ENCODE measurements around the gene CNR2.

The CNR2 gene

GRCh38 chr1:23923592-23924499 is 10.7 kb upstream of the CNR2 start:
- Histone ChIP-seq H3K27ac (no peak overlapping the region), H3K36me3 (replicated peaks) (no peaks in the 10 kb centered on the region), H3K27me3 (replicated peaks) (no peaks in the 10 kb centered on the region), H3K4me3 (ENCODE audit: low read depth, low read length) (no peak overlapping the region)
- in situ Hi-C loops (cut with HindIII; ENCODE audit: low pct_ligation_motif_present, low sequenced_read_pairs): no loop called here
- TF ChIP-seq CTCF (IDR thresholded peaks at IDR 0.05; ENCODE audit: low read depth, low read length, missing control alignments): no peak
- no peak for DNase-seq

GRCh38 chr1:23922321-23922943 is 9.3 kb upstream of the CNR2 start:
- DNase-seq: no peak
- TF ChIP-seq CTCF (IDR thresholded peaks at IDR 0.05; ENCODE audit: low read depth, low read length, missing control alignments): no peak
- no peak overlapping the region for H3K27ac ChIP-seq
- in situ Hi-C loops (cut with HindIII; ENCODE audit: low pct_ligation_motif_present, low sequenced_read_pairs): no loop called here
- H3K36me3 ChIP-seq (replicated peaks): no peaks in the 10 kb centered on the region
- no peak overlapping the region for H3K4me3 ChIP-seq (ENCODE audit: low read depth, low read length)
- no peaks in the 10 kb centered on the region for H3K27me3 ChIP-seq (replicated peaks)

- Histone ChIP-seq H3K36me3 (replicated peaks) (no peaks in the 10 kb centered on the region), H3K27ac (no peak overlapping the region), H3K27me3 (replicated peaks) (no peaks in the 10 kb centered on the region), H3K4me3 (ENCODE audit: low read depth, low read length) (no peak overlapping the region)
- TF ChIP-seq CTCF (IDR thresholded peaks at IDR 0.05; ENCODE audit: low read depth, low read length, missing control alignments): peak; percentile 90
- DNase-seq: peak; percentile 52
- in situ Hi-C loops (cut with HindIII; ENCODE audit: low pct_ligation_motif_present, low sequenced_read_pairs): no loop called here
These were observed 3.3 kb upstream of the CNR2 start for GRCh38 chr1:23916209-23917131.

- Histone ChIP-seq H3K27me3 (replicated peaks) (no peaks in the 10 kb centered on the region), H3K27ac (no peak overlapping the region), H3K4me3 (ENCODE audit: low read depth, low read length) (no peak overlapping the region), H3K36me3 (replicated peaks) (no peaks in the 10 kb centered on the region)
- TF ChIP-seq CTCF (IDR thresholded peaks at IDR 0.05; ENCODE audit: low read depth, low read length, missing control alignments): no peak
- in situ Hi-C loops (cut with HindIII; ENCODE audit: low pct_ligation_motif_present, low sequenced_read_pairs): no loop called here
- DNase-seq: no peak
These were observed 2.3 kb upstream of the CNR2 start for GRCh38 chr1:23915466-23915865.

- no peak for TF ChIP-seq CTCF (IDR thresholded peaks at IDR 0.05; ENCODE audit: low read depth, low read length, missing control alignments)
- in situ Hi-C loops (cut with HindIII; ENCODE audit: low pct_ligation_motif_present, low sequenced_read_pairs): no loop called here
- H3K36me3 ChIP-seq (replicated peaks): no peaks in the 10 kb centered on the region
- no peak for DNase-seq
- no peaks in the 10 kb centered on the region for H3K27me3 ChIP-seq (replicated peaks)
- H3K4me3 ChIP-seq (ENCODE audit: low read depth, low read length): no peak overlapping the region
- H3K27ac ChIP-seq: no peak overlapping the region
These were observed 1.8 kb upstream of the CNR2 start for GRCh38 chr1:23914921-23915320.
